Small intestine (tissue), 7 donors: ENCODE results near the gene COL23A1. TPM values are rescaled to one million over a fixed set of nuclear protein-coding genes. Genes with fewer than 3 reads are reported as not detected.

Experiments
- DNase-seq, 2 donors: peaks; one replicate each; pipeline versions ENCODE4 v3.0.0 to v3.0.0-alpha.2; 2013
- FAIRE-seq: peaks from 2 replicates; lab custom pipeline; 2012; peaks lifted over from hg19 to GRCh38; lab: Jason Lieb, UNC
- H3K27ac ChIP-seq, 3 donors: one replicate each; pipeline ENCODE4 v1.5.1; 2013; ENCODE audit warnings: low read length in 2 of 3, mild to moderate bottlenecking in 2 of 3, control low read depth in 1 of 3, inconsistent platforms in 1 of 3, low read depth in 1 of 3, moderate library complexity in 1 of 3
- H3K27me3 ChIP-seq, 3 donors: one replicate each; pipeline ENCODE4 v1.6.1; 2013; ENCODE audit warnings: low read length in 3 of 3, inconsistent platforms in 1 of 3; ENCODE audit not compliant: control insufficient read depth in 3 of 3, insufficient read depth in 3 of 3
- H3K36me3 ChIP-seq, 3 donors: one replicate each; pipeline ENCODE4 v1.6.1; 2013; ENCODE audit warnings: low read length in 3 of 3, inconsistent platforms in 1 of 3, low read depth in 1 of 3, mild to moderate bottlenecking in 1 of 3, moderate library complexity in 1 of 3; ENCODE audit not compliant: control insufficient read depth in 3 of 3, insufficient read depth in 2 of 3
- H3K4me1 ChIP-seq, 3 donors: one replicate each; pipeline ENCODE4 v1.6.1; 2013; ENCODE audit warnings: low read length in 2 of 3, inconsistent platforms in 1 of 3, low read depth in 1 of 3, mild to moderate bottlenecking in 1 of 3, moderate library complexity in 1 of 3; ENCODE audit not compliant: control insufficient read depth in 3 of 3, insufficient read depth in 2 of 3
- H3K4me3 ChIP-seq, 3 donors: one replicate each; pipeline ENCODE4 v1.5.1; 2013; ENCODE audit warnings: low read length in 3 of 3, control low read depth in 1 of 3, inconsistent platforms in 1 of 3, low read depth in 1 of 3, mild to moderate bottlenecking in 1 of 3, moderate library complexity in 1 of 3
- H3K9me3 ChIP-seq, 2 donors: one replicate each; pipeline ENCODE4 v1.6.1; 2013; ENCODE audit warnings: low read depth in 1 of 2, low read length in 1 of 2; ENCODE audit not compliant: control insufficient read depth in 2 of 2, insufficient read depth in 1 of 2
- WGBS, 3 donors: extraction: QIAGEN DNeasy Blood & Tissue Kit; methylation state at CpG; one replicate each; pipeline ENCODE4 v1.1.7; 2013; 5-methylcytosine and 5-hydroxymethylcytosine counted together
- polyA plus RNA-seq, 4 donors: library from polyadenylated mRNA; stranded (reverse) in 3 of 4; unstranded in 1 of 4; fragments of 200-250 nt in 3 of 4; fragments of 120-200 nt in 1 of 4; gene quantifications; one replicate each; pipeline versions ENCODE4 v1.2.1 to v1.2.3, GENCODE V29; 2013
- donor health status: healthy with polysubstance abuse.
- donor health status: control.
- donor health status: control.
- donor health status: Bipolar disorder and iron deficiency.
- donor health status: healthy.

Gene COL23A1
- polyA plus RNA-seq, 4 donors, result 1.4 to 3.2 (median 1.6) TPM; not detected in 1

- DNase-seq (no peak), FAIRE-seq (no peak)
- Histone ChIP-seq H3K4me1 (peaks cover 0 to 2% (median 0%) of the 10 kb centered on the region in 3 donors), H3K4me3 (no peak overlapping the region), H3K27me3 (no peaks in the 10 kb centered on the region), H3K9me3 (no peaks in the 10 kb centered on the region), H3K36me3 (no peaks in the 10 kb centered on the region), H3K27ac (peak overlapping the region in 1 of 3 donors; percentile 26)
- 85 to 92% (median 91%) methylated on average over 3 of the region's 3 CpGs for WGBS, 3 donors
Observed at GRCh38 chr5:178460174-178460573, 130.0 kb downstream of the COL23A1 start.

GRCh38 chr5:178458140-178458539 lies 132.1 kb downstream of the COL23A1 start:
- WGBS, 3 donors, result 76 to 89% (median 80%) methylated on average over 8 of the region's 8 CpGs
- FAIRE-seq (no peak), DNase-seq (no peak)
- no peaks in the 10 kb centered on the region for H3K27me3 ChIP-seq
- H3K36me3 ChIP-seq, result no peaks in the 10 kb centered on the region
- H3K4me3 ChIP-seq, result no peak overlapping the region
- no peak overlapping the region for H3K27ac ChIP-seq
- peaks cover 0 to 2% (median 0%) of the 10 kb centered on the region in 3 donors for H3K4me1 ChIP-seq
- no peaks in the 10 kb centered on the region for H3K9me3 ChIP-seq

GRCh38 chr5:178457471-178457870 lies 132.7 kb downstream of the COL23A1 start:
- DNase-seq, result no peak
- Histone ChIP-seq H3K4me3 (no peak overlapping the region), H3K27me3 (no peaks in the 10 kb centered on the region), H3K36me3 (no peaks in the 10 kb centered on the region), H3K27ac (no peak overlapping the region), H3K9me3 (no peaks in the 10 kb centered on the region), H3K4me1 (peaks cover 0 to 2% (median 0%) of the 10 kb centered on the region in 3 donors)
- WGBS, 3 donors, result 87 to 90% (median 88%) methylated on average over 4 of the region's 4 CpGs
- FAIRE-seq, result no peak

- FAIRE-seq, result no peak
- Histone ChIP-seq H3K36me3 (no peaks in the 10 kb centered on the region), H3K4me3 (no peak overlapping the region), H3K9me3 (no peaks in the 10 kb centered on the region), H3K27me3 (no peaks in the 10 kb centered on the region), H3K4me1 (no peaks in the 10 kb centered on the region), H3K27ac (no peak overlapping the region)
- no peak for DNase-seq
- 81 to 96% (median 87%) methylated on average over 14 of the region's 14 CpGs for WGBS, 3 donors
Observed at GRCh38 chr5:178455480-178455835, 134.7 kb downstream of the COL23A1 start.

GRCh38 chr5:178454821-178455479 lies 135.2 kb downstream of the COL23A1 start:
- H3K27ac ChIP-seq, result no peak overlapping the region
- H3K36me3 ChIP-seq, result no peaks in the 10 kb centered on the region
- DNase-seq, result no peak
- 85 to 89% (median 87%) methylated on average over 22 of the region's 22 CpGs for WGBS, 3 donors
- no peaks in the 10 kb centered on the region for H3K27me3 ChIP-seq
- no peak overlapping the region for H3K4me3 ChIP-seq
- H3K9me3 ChIP-seq, result no peaks in the 10 kb centered on the region
- no peaks in the 10 kb centered on the region for H3K4me1 ChIP-seq
- no peak for FAIRE-seq

- FAIRE-seq (no peak), DNase-seq (no peak)
- Histone ChIP-seq H3K36me3 (no peaks in the 10 kb centered on the region), H3K27ac (no peak overlapping the region), H3K27me3 (no peaks in the 10 kb centered on the region), H3K4me1 (no peaks in the 10 kb centered on the region), H3K9me3 (no peaks in the 10 kb centered on the region), H3K4me3 (no peak overlapping the region)
- 73 to 85% (median 77%) methylated on average over 3 of the region's 3 CpGs for WGBS, 3 donors
Observed at GRCh38 chr5:178454303-178454702, 135.9 kb downstream of the COL23A1 start.

- 37 to 56% (median 47%) methylated on average over 4 of the region's 4 CpGs for WGBS, 3 donors
- no peak for FAIRE-seq
- Histone ChIP-seq H3K4me1 (no peaks in the 10 kb centered on the region), H3K4me3 (no peak overlapping the region), H3K27ac (no peak overlapping the region), H3K36me3 (no peaks in the 10 kb centered on the region), H3K27me3 (no peaks in the 10 kb centered on the region), H3K9me3 (no peaks in the 10 kb centered on the region)
- no peak for DNase-seq
Observed at GRCh38 chr5:178453224-178453623, 137.0 kb downstream of the COL23A1 start.

- Histone ChIP-seq H3K27ac (no peak overlapping the region), H3K4me1 (no peaks in the 10 kb centered on the region), H3K4me3 (no peak overlapping the region), H3K27me3 (no peaks in the 10 kb centered on the region), H3K36me3 (no peaks in the 10 kb centered on the region), H3K9me3 (no peaks in the 10 kb centered on the region)
- no peak for FAIRE-seq
- WGBS, 3 donors, result 57 to 71% (median 67%) methylated on average over 19 of the region's 19 CpGs
- no peak for DNase-seq
Observed at GRCh38 chr5:178450121-178451028, 139.8 kb downstream of the COL23A1 start.
